HG03354 (cell line): ENCODE data around the gene AHCYL1.

Source experiments
- ATAC-seq: cut with Tn5 transposase; IDR thresholded peaks from one replicate; pipeline ENCODE4 v1.9.1; 2021; ENCODE audit warnings: mild to moderate bottlenecking; ENCODE audit not compliant: unreplicated experiment, poor library complexity, severe bottlenecking

The AHCYL1 gene

GRCh38 chr1:109974191-109974590, 10.4 kb upstream of the AHCYL1 start:
- ATAC-seq: no peak

GRCh38 chr1:109975718-109976117, 8.8 kb upstream of the AHCYL1 start:
- ATAC-seq: no peak

GRCh38 chr1:109976762-109977161, 7.8 kb upstream of the AHCYL1 start:
- no peak for ATAC-seq

DNA sequence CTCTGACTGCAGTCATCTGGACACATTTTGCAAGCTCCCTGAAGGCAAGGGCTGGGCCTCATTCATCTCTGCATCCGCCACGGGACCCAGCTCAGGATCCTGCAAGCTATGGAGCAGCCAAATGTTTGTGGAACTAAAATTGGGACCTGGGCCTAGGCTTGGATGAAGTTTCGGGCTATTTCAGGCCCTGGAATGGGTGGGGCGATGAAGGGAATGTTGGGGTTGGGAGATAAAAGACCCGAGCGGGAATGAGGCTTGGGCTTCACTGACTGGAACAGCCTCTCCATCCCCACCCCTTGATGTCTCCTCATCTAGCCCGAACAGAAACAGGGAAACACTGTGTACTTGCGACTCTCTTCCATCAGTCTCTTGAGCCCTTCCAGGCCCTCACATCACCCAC, 7.3 kb upstream of the AHCYL1 start:
- ATAC-seq: no peak

- ATAC-seq: no peak
Observed at GRCh38 chr1:109977657-109978378, 6.7 kb upstream of the AHCYL1 start.

GRCh38 chr1:109978761-109979488, 5.6 kb upstream of the AHCYL1 start:
- no peak for ATAC-seq

DNA sequence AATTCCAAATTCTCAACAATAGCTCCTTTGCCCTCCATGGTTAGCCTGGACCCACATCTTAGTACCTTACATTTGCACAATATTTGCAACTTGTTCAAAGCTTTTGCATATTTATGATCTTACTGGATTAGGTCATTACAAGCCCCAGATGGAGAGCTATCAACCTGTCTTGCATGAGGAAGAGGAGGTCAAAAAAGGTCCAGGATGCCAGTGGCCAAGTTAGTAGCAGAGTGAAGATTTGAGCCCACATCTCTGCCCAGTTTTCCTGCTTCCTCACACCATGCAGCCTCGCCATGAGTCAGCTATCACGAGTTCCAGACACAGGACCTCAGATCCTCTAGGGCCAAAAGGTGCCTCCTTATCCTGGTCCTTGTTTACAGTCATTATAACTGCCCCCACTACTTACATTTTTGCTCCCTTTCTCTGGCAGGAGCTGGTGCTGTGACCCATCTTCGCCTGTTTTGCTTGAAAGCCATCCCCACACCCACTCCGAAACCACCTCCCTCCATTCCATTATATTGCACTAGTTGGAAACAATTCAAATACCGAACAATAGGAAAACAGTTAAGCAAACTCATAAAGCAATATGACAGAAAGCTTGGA, 5.0 kb upstream of the AHCYL1 start:
- ATAC-seq: no peak

- ATAC-seq: no peak
Observed at GRCh38 chr1:109980324-109981003, 4.1 kb upstream of the AHCYL1 start.

DNA sequence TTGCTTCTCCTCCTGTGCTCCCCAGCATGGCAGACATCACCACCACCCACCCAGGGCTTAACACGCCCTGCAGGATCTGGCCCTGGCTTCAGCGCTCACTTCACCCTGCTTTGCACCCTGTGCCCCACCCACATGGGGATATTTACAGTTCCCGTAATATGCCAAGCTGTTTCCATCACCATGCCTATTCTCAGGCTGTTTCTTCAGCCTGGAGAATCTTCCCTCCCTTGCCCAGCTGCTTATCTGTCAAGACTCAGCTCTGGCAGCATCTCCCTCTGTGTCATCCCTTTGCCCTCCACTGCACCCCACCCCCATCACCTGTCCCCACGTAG, 3.6 kb upstream of the AHCYL1 start:
- no peak for ATAC-seq

- ATAC-seq: no peak
Observed at GRCh38 chr1:109983380-109984189, 980 bp upstream of the AHCYL1 start.

- no peak for ATAC-seq
Observed at GRCh38 chr1:109984190-109984455, 442 bp upstream of the AHCYL1 start.

- no peak for ATAC-seq
Observed at GRCh38 chr1:109985247-109986053, 885 bp downstream of the AHCYL1 start.

DNA sequence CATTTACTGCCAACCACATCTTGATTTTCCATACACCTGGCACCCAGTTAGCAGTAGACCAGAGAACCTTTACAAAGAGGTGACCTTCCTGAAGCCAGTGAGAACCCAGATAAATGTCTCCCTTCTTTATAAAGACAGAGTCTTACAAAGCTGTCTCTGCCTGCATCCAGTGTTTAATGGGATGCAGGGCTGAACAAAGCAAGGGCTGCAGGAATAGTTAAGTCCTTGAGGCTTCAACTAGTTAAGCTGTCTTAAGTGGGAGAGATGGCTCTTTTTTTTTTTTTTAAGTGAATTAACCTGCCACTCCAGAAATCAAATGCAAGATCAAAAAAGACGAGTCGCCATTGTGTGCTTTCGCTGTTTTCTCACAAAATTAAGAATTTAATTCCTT, 1.5 kb downstream of the AHCYL1 start:
- no peak for ATAC-seq

DNA sequence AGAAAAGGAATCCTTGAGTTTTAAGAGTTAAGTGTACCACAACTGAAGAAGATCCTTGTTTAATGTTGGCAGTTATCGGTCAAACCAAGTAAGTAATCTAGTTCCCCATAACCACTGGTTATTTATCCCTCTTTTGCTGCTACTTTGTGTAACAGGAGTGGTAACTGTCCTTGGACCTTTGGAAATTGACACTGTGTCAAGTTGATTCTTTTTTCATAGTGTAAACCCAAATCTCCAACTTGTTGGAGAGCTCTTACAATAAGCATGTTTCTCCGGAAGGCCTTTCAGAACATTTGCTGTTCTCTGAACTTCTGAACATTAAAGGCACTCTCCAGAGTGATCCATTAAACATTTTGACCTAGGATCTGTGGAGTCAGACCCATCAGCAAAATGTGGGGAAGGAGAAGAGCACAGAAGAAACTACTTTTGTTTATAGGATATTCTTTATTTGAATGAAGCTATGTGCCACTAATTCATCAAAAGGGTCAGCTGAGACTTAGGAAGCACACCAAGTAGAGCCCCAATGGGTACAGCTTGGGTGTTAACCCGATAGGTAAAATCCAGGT, 3.9 kb downstream of the AHCYL1 start:
- ATAC-seq: no peak

- ATAC-seq: no peak
Observed at GRCh38 chr1:109989506-109990301, 5.1 kb downstream of the AHCYL1 start.

DNA sequence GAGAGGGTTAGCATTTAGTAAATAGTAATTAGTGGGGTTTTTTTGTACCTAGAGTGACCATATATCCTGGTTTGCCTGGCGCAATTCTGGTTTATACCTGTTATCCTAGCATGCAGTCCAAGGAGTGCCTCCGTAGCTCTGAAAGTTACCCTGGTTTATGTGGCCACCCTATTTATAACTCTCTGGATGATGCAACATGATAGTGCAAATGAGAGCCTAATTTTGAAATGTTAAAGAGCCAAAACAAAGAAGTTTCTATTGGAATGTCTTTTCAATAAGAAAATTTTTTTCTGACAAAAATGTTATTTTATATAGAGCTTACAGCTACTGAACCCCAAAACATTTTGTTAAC, 5.7 kb downstream of the AHCYL1 start:
- no peak for ATAC-seq

DNA sequence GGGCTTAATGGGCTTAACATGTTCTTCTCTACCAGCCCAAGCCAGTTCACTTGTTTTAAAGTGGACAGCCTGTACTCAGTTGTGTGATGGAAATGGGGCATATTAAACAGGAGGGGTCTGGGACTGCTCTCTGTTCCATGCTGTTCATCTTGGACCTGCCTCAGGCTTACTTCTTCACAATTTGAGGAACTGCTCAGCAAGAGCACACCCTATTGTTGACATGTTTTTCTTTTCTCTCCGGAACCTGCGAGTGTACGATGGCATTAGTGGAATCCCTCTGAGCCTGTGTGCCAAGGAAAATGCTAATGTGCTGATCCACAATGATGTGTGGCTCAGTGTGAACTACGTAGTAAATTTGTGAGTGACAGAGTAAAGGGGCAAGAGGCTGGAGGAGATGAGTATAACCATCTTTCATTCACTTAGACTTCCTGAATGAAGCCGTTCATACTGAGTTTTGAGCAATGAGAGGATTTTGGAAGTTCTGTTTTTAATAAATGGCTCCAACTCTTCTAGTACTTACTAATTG, 6.9 kb downstream of the AHCYL1 start:
- ATAC-seq: no peak

GRCh38 chr1:109993885-109994284, 9.3 kb downstream of the AHCYL1 start:
- ATAC-seq: no peak
